A549 (cell line): ENCODE results near the gene CSKMT.

ENCODE experiments used
- ESRRA ChIP-seq: fragments of 150-350 bp; IDR thresholded peaks from 2 replicates; pipeline ENCODE4 v1.6.1; 2014; ENCODE audit warnings: mild to moderate bottlenecking, low read length, borderline replicate concordance
- KDM5A ChIP-seq: fragments of 200-600 bp; sonication (generic); IDR thresholded peaks from 2 replicates; pipeline ENCODE4 v1.6.1; 2016; ENCODE audit warnings: antibody characterized with exemption, mild to moderate bottlenecking
- MAFK ChIP-seq: fragments of 450-650 bp; IDR thresholded peaks from 2 replicates; pipeline ENCODE4 v1.6.1; 2014; ENCODE audit not compliant: partially characterized antibody
- RAD21 ChIP-seq, 2 experiments: fragments of >200 bp in 1 of 2; sonication (Bioruptor Twin) in 1 of 2; formaldehyde crosslinking in 1 of 2; IDR thresholded peaks in 1 of 2; conservative IDR thresholded peaks in 1 of 2; 2 replicates in 1 of 2; 3 replicates in 1 of 2; pipeline ENCODE4 v1.6.1; 2012 to 2018; ENCODE audit warnings: inconsistent platforms in 1 of 2
- ZNF302 ChIP-seq: fragments of 250-450 bp; sonication (Bioruptor Pico); IDR thresholded peaks from 2 replicates; pipeline ENCODE4 v1.9.0; 2021; ENCODE audit warnings: inconsistent platforms, mild to moderate bottlenecking, moderate library complexity
- TF ChIP-seq, protein P1 (sequence below): fragments of >200 bp; sonication (Bioruptor Twin); formaldehyde crosslinking; IDR thresholded peaks from 3 replicates; pipeline ENCODE4 v1.5.1; 2016
- TF ChIP-seq, protein P2 (sequence below): IDR thresholded peaks from 2 replicates; pipeline ENCODE4 v1.6.1; 2012
- TF ChIP-seq, protein P3 (sequence below): IDR thresholded peaks from 2 replicates; pipeline ENCODE4 v1.6.1; 2012

DNA sequence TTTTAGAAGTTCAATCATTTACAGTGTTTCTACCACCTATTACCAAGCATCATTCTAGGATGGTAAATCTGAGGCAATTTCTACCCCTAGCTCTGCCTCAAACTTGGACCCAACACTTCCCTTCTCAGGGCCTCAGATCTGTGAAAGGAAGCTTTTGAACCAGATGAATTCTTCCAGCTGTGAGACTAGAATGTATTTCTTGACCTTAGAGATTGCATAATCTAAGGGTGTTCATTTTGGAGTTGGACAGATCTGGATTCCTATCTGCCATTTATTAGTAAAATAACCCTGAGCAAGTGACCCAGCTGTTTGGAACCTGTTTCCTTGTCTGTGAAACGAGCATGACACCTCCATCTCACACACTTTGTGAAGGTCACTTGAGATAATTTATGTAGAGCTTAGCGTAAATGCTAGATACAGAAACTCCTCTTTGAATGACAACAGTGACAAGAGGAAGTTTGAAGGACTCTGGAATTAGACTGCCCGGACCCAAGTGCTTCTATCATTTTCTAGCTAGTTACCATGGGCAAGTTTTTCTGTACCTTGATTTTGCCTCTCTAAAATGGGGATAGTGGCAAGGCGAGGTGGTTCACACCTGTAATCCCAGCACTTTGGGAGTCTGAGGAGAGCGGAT, 8.2 kb upstream of the CSKMT start:
- TF ChIP-seq KDM5A (no peak), ZNF302 (CRISPR knock-in tag) (no peak), MAFK (no peak), ESRRA (no peak), RAD21 (conservative IDR thresholded peaks at IDR 0.05 in 1 of 2, IDR thresholded peaks at IDR 0.05 in 1 of 2) (no peak)
- TF ChIP-seq, protein P1, sequence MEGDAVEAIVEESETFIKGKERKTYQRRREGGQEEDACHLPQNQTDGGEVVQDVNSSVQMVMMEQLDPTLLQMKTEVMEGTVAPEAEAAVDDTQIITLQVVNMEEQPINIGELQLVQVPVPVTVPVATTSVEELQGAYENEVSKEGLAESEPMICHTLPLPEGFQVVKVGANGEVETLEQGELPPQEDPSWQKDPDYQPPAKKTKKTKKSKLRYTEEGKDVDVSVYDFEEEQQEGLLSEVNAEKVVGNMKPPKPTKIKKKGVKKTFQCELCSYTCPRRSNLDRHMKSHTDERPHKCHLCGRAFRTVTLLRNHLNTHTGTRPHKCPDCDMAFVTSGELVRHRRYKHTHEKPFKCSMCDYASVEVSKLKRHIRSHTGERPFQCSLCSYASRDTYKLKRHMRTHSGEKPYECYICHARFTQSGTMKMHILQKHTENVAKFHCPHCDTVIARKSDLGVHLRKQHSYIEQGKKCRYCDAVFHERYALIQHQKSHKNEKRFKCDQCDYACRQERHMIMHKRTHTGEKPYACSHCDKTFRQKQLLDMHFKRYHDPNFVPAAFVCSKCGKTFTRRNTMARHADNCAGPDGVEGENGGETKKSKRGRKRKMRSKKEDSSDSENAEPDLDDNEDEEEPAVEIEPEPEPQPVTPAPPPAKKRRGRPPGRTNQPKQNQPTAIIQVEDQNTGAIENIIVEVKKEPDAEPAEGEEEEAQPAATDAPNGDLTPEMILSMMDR: no peak
- TF ChIP-seq, protein P2, sequence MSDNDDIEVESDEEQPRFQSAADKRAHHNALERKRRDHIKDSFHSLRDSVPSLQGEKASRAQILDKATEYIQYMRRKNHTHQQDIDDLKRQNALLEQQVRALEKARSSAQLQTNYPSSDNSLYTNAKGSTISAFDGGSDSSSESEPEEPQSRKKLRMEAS: no peak
- TF ChIP-seq, protein P3, sequence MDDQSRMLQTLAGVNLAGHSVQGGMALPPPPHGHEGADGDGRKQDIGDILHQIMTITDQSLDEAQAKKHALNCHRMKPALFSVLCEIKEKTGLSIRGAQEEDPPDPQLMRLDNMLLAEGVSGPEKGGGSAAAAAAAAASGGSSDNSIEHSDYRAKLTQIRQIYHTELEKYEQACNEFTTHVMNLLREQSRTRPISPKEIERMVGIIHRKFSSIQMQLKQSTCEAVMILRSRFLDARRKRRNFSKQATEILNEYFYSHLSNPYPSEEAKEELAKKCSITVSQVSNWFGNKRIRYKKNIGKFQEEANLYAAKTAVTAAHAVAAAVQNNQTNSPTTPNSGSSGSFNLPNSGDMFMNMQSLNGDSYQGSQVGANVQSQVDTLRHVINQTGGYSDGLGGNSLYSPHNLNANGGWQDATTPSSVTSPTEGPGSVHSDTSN: no peak
